Measurements from ENCODE around the gene LTBP4.

The LTBP4 gene

DNA sequence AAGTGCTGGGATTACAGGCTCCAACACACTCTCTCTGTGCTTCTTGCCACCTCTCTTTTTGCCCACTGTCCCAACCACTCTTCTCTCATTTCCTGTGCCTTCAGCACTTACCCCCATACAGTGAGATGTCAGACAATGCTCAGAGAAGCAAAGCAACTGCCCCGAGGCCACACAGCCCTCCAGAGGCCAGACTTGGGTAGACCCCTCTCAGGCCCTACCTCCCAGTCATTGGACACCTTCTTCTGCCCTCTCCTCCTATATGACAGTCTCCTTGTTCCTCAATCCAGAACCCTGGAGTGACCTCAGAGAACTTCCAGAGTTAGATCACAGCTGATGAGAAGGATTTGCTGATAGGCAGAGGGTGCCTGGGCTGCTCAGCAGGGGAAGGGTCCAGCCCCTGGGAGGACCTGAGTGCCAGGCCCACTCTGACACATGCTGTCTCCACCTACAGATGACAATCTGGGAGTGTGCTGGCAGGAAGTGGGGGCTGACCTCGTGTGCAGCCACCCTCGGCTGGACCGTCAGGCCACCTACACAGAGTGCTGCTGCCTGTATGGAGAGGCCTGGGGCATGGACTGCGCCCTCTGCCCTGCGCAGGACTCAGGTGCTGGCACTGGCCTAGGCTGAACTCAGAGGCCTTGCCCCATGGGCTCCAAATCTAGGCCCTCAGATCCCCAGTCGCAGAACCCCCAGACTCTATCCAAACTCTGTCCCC is 24.4 kb downstream of the LTBP4 start:
- H3K27ac ChIP-seq: no peak overlapping the region
- H3K27me3 ChIP-seq (replicated peaks): no peaks in the 10 kb centered on the region
- DNase-seq: no peak
- H3K36me3 ChIP-seq (replicated peaks): peaks cover 29% of the 10 kb centered on the region
- in situ Hi-C loops (cut with HindIII; ENCODE audit: low pct_ligation_motif_present, low sequenced_read_pairs): no loop called here
- TF ChIP-seq, protein P1, sequence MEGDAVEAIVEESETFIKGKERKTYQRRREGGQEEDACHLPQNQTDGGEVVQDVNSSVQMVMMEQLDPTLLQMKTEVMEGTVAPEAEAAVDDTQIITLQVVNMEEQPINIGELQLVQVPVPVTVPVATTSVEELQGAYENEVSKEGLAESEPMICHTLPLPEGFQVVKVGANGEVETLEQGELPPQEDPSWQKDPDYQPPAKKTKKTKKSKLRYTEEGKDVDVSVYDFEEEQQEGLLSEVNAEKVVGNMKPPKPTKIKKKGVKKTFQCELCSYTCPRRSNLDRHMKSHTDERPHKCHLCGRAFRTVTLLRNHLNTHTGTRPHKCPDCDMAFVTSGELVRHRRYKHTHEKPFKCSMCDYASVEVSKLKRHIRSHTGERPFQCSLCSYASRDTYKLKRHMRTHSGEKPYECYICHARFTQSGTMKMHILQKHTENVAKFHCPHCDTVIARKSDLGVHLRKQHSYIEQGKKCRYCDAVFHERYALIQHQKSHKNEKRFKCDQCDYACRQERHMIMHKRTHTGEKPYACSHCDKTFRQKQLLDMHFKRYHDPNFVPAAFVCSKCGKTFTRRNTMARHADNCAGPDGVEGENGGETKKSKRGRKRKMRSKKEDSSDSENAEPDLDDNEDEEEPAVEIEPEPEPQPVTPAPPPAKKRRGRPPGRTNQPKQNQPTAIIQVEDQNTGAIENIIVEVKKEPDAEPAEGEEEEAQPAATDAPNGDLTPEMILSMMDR (IDR thresholded peaks at IDR 0.05; ENCODE audit: low read depth, low read length, missing control alignments): no peak
- no peak overlapping the region for H3K4me3 ChIP-seq (ENCODE audit: low read depth, low read length)

DNA sequence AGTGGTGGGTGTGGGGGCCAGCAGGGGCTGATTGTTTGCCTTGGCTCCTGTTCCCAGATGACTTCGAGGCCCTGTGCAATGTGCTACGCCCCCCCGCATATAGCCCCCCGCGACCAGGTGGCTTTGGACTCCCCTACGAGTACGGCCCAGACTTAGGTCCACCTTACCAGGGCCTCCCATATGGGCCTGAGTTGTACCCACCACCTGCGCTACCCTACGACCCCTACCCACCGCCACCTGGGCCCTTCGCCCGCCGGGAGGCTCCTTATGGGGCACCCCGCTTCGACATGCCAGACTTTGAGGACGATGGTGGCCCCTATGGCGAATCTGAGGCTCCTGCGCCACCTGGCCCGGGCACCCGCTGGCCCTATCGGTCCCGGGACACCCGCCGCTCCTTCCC is 25.7 kb downstream of the LTBP4 start:
- DNase-seq: no peak
- Histone ChIP-seq H3K27me3 (replicated peaks) (no peaks in the 10 kb centered on the region), H3K36me3 (replicated peaks) (peaks cover 20% of the 10 kb centered on the region), H3K4me3 (ENCODE audit: low read depth, low read length) (no peak overlapping the region), H3K27ac (no peak overlapping the region)
- in situ Hi-C loops (cut with HindIII; ENCODE audit: low pct_ligation_motif_present, low sequenced_read_pairs): no loop called here
- TF ChIP-seq, protein P1 (IDR thresholded peaks at IDR 0.05; ENCODE audit: low read depth, low read length, missing control alignments): no peak

DNA sequence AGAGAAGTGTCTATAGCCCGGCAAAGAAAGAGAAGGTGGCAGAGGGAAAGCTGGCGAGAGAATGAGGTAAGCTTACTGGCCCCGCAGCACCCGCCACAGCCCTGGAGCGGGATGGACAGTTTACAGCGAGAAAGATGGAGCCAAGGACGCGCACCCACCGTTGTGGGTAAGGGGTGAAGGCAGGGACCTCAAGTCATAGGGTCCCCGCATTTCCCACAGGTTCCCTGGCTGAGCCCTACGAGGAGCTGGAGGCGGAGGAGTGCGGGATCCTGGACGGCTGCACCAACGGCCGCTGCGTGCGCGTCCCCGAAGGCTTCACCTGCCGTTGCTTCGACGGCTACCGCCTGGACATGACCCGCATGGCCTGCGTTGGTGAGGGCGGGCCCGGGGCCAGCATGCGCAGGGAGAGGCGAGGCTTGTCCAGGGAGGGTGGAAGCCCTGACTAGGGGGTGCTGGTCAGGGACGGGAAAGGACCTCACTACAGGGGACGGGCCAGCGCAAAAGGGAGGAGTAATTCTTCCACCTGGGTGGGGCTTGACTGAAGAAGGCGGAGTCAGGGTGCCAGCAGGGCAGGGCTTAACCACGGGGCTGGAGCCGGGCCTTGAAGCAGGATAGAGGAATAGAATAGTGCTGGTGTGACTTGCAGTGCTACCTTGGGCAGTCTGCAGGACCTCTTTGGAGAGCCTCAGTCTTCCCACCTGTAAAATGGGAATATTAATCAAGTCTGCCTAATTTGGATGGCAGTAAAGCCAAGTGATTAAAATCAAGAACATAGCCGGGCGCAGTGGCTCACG is 26.5 kb downstream of the LTBP4 start:
- TF ChIP-seq, protein P1 (IDR thresholded peaks at IDR 0.05; ENCODE audit: low read depth, low read length, missing control alignments): no peak
- in situ Hi-C loops (cut with HindIII; ENCODE audit: low pct_ligation_motif_present, low sequenced_read_pairs): no loop called here
- Histone ChIP-seq H3K27me3 (replicated peaks) (no peaks in the 10 kb centered on the region), H3K4me3 (ENCODE audit: low read depth, low read length) (no peak overlapping the region), H3K27ac (no peak overlapping the region), H3K36me3 (replicated peaks) (peaks cover 13% of the 10 kb centered on the region)
- no peak for DNase-seq

DNA sequence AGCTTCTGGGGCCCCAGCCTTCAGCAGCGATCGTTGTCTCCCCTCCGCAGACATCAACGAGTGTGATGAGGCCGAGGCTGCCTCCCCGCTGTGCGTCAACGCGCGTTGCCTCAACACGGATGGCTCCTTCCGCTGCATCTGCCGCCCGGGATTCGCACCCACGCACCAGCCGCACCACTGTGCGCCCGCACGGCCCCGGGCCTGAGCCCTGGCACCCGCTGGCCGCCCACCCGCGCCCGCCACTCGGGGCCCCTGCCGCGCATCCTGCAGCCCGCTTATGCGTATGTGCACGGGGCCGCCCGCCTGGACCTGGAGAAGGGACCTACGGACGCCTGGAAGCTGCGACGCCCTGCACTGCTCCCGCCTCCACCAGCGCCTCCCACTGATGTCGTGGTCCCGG is 28.2 kb downstream of the LTBP4 start:
- no peak overlapping the region for H3K27ac ChIP-seq
- DNase-seq: no peak
- no peaks in the 10 kb centered on the region for H3K27me3 ChIP-seq (replicated peaks)
- in situ Hi-C loops (cut with HindIII; ENCODE audit: low pct_ligation_motif_present, low sequenced_read_pairs): no loop called here
- H3K4me3 ChIP-seq (ENCODE audit: low read depth, low read length): no peak overlapping the region
- peaks cover under 1% of the 10 kb centered on the region for H3K36me3 ChIP-seq (replicated peaks)
- TF ChIP-seq, protein P1 (IDR thresholded peaks at IDR 0.05; ENCODE audit: low read depth, low read length, missing control alignments): no peak

DNA sequence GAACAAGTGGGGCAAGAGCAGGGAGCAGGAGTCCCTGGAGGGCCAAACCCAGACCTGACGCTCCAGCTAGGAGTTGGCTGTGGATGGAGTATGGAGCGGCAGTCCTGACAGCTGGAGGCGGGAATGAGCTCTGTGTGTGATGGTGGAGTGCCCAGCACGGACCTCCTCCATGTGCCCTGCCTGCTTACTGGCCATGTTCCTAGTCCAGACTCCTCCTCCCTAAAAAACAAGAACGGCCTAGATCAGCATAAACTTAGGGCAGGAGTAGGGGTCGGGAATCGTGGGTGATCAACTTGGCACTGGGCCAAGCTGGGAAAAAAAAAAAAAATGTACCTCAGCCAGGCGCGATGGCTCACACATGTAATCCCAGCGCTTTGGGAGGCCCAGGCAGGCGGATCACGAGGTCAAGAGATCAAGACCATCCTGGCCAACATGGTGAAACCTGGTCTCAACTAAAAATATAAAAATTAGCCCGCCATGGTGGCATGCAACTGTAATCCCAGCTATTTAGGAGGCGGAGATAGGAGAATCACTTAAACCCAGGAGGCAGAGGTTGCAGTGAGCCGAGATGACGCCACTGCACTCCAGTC is 29.5 kb downstream of the LTBP4 start:
- H3K27ac ChIP-seq: no peak overlapping the region
- no peaks in the 10 kb centered on the region for H3K27me3 ChIP-seq (replicated peaks)
- in situ Hi-C loops (cut with HindIII; ENCODE audit: low pct_ligation_motif_present, low sequenced_read_pairs): no loop called here
- no peaks in the 10 kb centered on the region for H3K36me3 ChIP-seq (replicated peaks)
- TF ChIP-seq, protein P1 (IDR thresholded peaks at IDR 0.05; ENCODE audit: low read depth, low read length, missing control alignments): no peak
- no peak for DNase-seq
- no peak overlapping the region for H3K4me3 ChIP-seq (ENCODE audit: low read depth, low read length)
